UCSD-AML1 (cell line): ENCODE measurements around the gene LILRB1.
A peak's percentile ranks its signal among the peaks of the same experiment; 100 is the strongest.
"Not testable (repeated sequence)": the region's sequence is repeated elsewhere in the genome, so short reads cannot be mapped to it uniquely, and the experiment has no call there.

Source experiments
- DNase-seq: peaks from one replicate; lab custom pipeline; 2025; ENCODE audit not compliant: unreplicated experiment; lab: John Stamatoyannopoulos, UW

Gene LILRB1

GRCh38 chr19:54661846-54662481, 31.7 kb downstream of the LILRB1 start:
- no peak for DNase-seq

GRCh38 chr19:54662730-54663129, 32.4 kb downstream of the LILRB1 start, which contains the start of gene LILRB4:
Gene LILRB4, plus strand, starts transcription at chr19:54662985. Its CDS starts 49 bp downstream, at chr19:54663034.
- no peak for DNase-seq

- DNase-seq = no peak
Observed at GRCh38 chr19:54665530-54665929, 35.2 kb downstream of the LILRB1 start.

GRCh38 chr19:54667217-54667616, 36.9 kb downstream of the LILRB1 start:
- DNase-seq = no peak

- no peak for DNase-seq
Observed at GRCh38 chr19:54668353-54668752, 38.1 kb downstream of the LILRB1 start.

- no peak for DNase-seq
Observed at GRCh38 chr19:54670576-54671357, 40.5 kb downstream of the LILRB1 start.

- no peak for DNase-seq
Observed at GRCh38 chr19:54673222-54673621, 42.9 kb downstream of the LILRB1 start.

- no peak for DNase-seq
Observed at GRCh38 chr19:54674021-54674617, 43.8 kb downstream of the LILRB1 start.

- not testable (repeated sequence) for DNase-seq
Observed at GRCh38 chr19:54676210-54676834, 46.0 kb downstream of the LILRB1 start.

GRCh38 chr19:54677217-54677616, 46.9 kb downstream of the LILRB1 start:
- no peak for DNase-seq

GRCh38 chr19:54681596-54681995, 51.3 kb downstream of the LILRB1 start:
- DNase-seq = not testable (repeated sequence)

- no peak for DNase-seq
Observed at GRCh38 chr19:54682306-54682856, 52.1 kb downstream of the LILRB1 start.

DNA sequence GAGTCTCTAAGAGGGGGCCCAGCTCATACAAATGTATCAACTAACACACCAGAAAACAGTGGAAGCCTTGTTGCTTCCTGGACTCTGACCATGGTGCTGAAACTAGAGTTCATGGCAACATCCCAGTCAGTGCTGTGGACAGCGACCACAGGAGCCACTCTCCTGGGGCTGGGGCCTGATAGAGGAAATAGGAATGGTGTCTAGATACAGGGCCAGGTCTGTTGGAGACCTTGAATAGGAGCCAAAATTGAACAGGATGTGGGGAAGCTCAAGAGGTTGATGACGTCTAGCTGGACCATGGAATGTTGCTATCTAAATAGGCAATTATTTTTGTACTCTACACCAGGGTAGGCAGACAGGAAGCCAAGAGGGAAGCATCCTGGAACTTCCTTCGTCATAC, 54.2 kb downstream of the LILRB1 start:
- DNase-seq = peak; percentile 36
